ENCODE results near the gene SLC16A1.
"Not testable (repeated sequence)": the region's sequence is repeated elsewhere in the genome, so short reads cannot be mapped to it uniquely, and the experiment has no call there.

Gene SLC16A1

GRCh38 chr1:112971006-112971405 lies 15.0 kb upstream of the SLC16A1 start:
- DNase-seq (ENCODE audit: low spot score) = no peak

- no peak for DNase-seq (ENCODE audit: low spot score)
Measured at GRCh38 chr1:112964347-112964746, 8.4 kb upstream of the SLC16A1 start.

DNA sequence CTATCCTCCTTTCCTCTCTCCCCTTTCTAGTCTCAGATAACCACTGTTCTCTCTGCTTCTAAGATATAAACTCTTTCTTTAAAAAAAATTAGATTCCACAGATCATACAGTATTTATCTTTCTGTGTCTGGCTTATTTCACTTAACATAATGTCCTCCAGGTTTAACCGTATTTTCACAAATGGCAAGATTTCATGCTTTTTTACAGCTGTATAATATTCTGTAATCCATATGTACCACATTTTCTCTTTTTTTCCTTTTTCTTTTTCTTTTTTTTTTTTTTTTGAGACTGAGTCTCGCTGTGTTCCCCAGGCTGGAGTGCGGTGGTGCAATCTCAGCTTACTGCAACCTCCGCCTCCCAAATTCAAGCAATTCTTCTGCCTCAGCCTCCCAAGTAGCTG lies 5.1 kb upstream of the SLC16A1 start:
- no peak for DNase-seq (ENCODE audit: low spot score)

DNA sequence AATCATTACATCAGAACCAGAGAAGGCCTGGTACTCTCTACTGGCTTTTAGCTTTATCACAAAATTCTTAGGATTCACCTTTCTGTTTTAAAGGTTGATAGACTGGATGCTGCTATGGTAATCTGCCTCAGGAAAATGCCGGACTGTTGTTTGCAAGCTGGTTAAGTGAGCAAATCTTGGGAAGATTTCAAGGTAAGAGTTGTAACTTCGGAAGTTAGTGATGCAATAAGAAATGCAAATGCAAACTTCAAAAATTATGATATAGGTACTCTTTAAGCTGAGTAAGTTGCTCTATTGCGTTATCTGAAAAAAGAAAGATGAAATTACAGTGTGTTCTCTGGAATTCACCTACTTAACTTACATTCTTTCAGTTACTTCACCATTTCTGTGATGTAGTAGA lies 4.4 kb upstream of the SLC16A1 start:
- DNase-seq (ENCODE audit: low spot score) = no peak

- not testable (repeated sequence) for DNase-seq (ENCODE audit: low spot score)
Measured at GRCh38 chr1:112958236-112958635, 2.2 kb upstream of the SLC16A1 start.

- DNase-seq (ENCODE audit: low spot score) = peak; percentile 66
Measured at GRCh38 chr1:112957133-112957812, 1.3 kb upstream of the SLC16A1 start.

GRCh38 chr1:112956544-112957132 lies 642 bp upstream of the SLC16A1 start:
- DNase-seq (ENCODE audit: low spot score) = peak; percentile 32

DNA sequence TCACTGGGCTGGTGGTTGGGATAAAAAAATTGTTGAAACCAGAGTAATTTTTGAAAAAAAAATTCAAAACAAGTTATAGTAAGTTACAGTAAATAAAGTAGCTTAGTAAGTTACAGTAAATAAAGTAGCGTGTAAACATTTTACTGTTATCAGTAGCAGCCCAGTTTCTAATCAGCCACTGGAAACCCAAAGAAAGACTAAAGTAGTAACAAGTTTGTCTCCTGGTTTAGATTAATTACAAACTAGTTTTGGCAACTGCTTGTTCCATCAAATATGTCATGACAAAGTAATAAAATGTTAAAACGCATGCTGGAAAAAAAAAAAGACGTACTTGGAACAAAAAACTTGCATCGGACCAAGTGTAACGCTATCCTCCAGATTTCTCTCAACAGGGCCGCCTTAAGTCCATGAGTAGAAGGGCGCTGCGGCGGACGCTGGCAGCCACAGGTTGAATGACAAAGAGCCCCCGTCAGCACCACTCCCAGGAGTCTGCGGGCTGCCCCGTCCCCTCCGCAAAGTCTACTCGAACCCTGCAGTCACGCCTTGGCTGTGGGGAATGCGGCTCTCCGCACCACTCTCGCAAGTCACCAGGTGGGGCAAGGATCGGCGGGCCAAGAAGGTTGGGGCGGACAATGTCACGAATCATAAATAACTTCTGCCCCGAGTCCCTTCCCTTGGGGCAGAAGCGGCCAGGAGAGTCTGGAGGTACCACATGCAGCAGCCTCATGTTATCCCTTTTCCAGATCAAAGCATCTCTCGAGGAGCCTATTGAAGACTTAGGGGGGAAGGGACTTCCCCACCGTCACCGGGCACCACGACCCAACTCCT lies 837 bp downstream of the SLC16A1 start:
- peak; percentile 51 for DNase-seq (ENCODE audit: low spot score)

DNA sequence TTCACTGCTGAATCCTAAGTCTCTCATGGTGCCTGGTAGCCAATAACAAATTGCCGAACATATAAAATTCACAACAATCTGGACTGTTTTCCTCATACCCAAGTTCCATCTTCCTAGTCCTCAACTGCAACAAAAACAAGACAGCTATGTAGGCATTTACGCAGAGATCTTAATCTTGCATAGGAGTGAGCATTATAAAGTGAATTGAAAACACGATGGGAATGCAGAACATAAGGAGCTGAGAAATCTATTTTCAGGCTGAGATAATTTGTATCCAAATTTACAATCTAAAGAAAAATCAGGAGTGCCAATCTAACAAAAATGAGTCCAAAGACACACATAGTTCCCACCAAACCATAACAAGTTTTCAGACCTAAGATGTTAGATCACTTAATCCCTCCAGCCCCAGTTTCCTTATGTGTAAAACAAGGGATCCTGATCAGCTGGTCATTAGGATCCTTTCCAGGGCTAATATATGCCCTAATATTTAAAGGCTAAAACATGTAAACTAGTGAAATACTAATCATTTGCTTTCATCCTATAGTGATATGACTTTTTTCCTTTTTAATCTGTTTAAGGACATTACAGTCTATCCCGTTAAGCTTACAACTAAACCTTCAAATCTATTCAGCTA lies 1.9 kb downstream of the SLC16A1 start:
- DNase-seq (ENCODE audit: low spot score) = no peak

DNA sequence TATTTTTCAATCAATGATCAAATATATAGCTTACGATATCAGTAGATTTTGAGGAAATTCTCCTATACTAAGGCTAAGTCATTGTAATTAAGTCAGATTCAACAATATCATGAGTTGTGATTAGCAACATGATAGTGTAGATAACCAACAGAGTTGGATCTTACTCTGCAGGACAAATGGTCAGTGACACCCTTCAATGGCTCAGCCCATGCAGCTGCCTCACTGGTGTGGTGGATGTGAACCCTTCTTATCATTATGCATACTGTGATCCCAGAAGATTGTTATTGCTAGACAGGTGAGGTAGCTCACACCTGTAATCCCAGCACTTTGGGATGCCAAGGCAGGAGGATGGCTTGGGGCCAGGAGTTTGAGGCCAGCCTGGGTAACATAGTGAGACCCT lies 5.6 kb downstream of the SLC16A1 start:
- no peak for DNase-seq (ENCODE audit: low spot score)

- DNase-seq (ENCODE audit: low spot score) = no peak
Measured at GRCh38 chr1:112946683-112947082, 9.3 kb downstream of the SLC16A1 start.

DNA sequence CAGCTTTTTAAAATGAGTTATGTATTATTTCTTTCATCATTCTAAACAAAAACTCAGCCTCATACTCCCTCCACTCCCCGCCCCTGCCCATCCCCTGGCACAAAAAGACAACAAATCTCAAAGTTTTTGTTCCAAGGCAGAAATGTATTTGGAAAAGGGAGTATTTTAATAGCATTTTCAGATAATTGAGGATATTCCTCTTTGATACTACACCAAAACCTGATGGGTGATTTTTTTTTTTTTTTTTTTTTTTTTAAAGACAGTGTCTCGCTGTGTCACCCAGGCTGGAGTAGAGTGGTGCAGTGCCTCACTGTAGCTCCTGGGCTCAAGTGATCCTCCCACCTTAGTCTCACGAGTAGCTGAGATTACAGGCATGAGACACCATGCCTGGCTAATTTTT lies 16.2 kb downstream of the SLC16A1 start:
- no peak for DNase-seq (ENCODE audit: low spot score)

DNA sequence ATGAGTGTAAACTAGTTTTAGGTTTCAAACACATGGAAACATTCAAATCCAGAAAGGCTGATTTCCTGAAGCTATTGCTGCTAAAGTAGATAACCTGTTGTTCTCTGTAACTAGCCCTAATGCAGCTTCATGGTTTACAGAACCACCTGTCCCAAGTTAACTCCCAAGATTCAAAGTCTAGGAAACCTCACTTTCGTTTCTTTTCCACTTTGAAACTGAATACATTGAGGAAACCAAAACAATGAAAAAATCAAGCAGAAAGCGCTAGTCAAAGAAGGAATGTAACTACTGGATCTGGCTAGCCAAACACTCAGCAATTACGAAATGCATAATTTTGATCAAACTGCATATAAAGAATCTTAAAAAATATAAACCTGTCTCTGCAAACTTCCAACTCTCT lies 17.8 kb downstream of the SLC16A1 start:
- DNase-seq (ENCODE audit: low spot score) = no peak

DNA sequence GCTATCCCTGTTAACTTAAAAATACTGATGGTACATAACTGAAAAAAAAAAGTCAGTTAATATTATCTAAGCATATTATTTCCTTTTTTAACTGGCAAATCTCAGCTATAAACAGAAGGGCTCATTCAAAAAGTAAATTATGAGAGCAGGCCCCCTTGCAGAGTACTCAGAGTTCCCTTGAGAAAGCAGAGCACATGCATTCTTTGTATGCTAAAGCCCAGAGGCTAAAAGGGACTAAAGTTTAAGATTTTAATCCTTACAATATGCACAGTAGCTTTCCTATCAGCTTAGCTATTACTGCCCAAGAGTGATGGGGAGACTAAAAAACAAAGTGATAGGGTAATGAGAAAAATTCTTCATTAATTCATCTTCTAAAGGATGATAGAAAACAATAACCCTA lies 18.5 kb downstream of the SLC16A1 start:
- no peak for DNase-seq (ENCODE audit: low spot score)

GRCh38 chr1:112937070-112937469 lies 18.9 kb downstream of the SLC16A1 start:
- no peak for DNase-seq (ENCODE audit: low spot score)

- DNase-seq (ENCODE audit: low spot score) = no peak
Measured at GRCh38 chr1:112935461-112936111, 20.4 kb downstream of the SLC16A1 start.

- no peak for DNase-seq (ENCODE audit: low spot score)
Measured at GRCh38 chr1:112934577-112934976, 21.4 kb downstream of the SLC16A1 start.

- no peak for DNase-seq (ENCODE audit: low spot score)
Measured at GRCh38 chr1:112933820-112934571, 22.0 kb downstream of the SLC16A1 start.

GRCh38 chr1:112929979-112930378 lies 26.0 kb downstream of the SLC16A1 start:
- DNase-seq (ENCODE audit: low spot score) = no peak

- no peak for DNase-seq (ENCODE audit: low spot score)
Measured at GRCh38 chr1:112927462-112927990, 28.5 kb downstream of the SLC16A1 start.

GRCh38 chr1:112926858-112927257 lies 29.1 kb downstream of the SLC16A1 start:
- no peak for DNase-seq (ENCODE audit: low spot score)
